Activated CD8-positive, alpha-beta memory T cell treated with anti-CD3 and anti-CD28 coated beads for 36 hours (primary cell): ENCODE data around the gene C1QBP. TPM values are rescaled to one million over a fixed set of nuclear protein-coding genes. Genes with fewer than 3 reads are reported as not detected.

Source experiments
- CTCF ChIA-PET: fragments of 350-600 bp; sonication (Branson Sonifier 250); formaldehyde crosslinking; loops from one replicate; lab custom pipeline; 2021; ENCODE audit warnings: antibody characterized with exemption; lab: Charles Lee
- POLR2A ChIA-PET: fragments of 350-600 bp; sonication (Branson Sonifier 250); formaldehyde crosslinking; loops from one replicate; lab custom pipeline; 2021; ENCODE audit warnings: antibody characterized with exemption; lab: Charles Lee
- total RNA-seq, 2 experiments: library from RNA; stranded (reverse); gene quantifications; one replicate each; pipeline ENCODE4 v1.2.3, GENCODE V29; 2021

Gene C1QBP
- total RNA-seq, 2 experiments from 2014 or later: 568 to 572 TPM

DNA sequence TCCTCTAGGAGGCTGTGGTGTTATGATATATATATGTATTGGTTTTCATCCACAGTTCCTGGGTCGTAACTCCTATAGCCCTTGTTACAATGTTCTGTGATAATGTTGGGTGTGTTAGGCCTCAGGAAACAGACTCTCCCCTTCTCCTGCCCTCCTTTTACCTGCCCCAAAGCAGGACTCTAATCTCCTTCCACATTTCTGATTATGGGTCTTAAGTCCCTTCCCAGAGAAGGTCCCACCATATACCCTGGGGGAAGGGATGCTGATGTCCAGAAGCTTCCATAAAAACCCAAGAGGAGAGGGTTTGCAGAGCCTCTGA, 450 bp upstream of the C1QBP start:
- CTCF ChIA-PET: interaction anchor here (0.6 to 4.0 kb wide), 19 partner anchors 11 to 248 kb away, joined by 3 to 31 read pairs (median 4); partner anchors contain the start of genes DHX33, NUP88 and ZNF594
- POLR2A ChIA-PET: interaction anchor here (0.6 to 1.4 kb wide), 6 partner anchors 20 to 167 kb away, joined by 3 to 6 read pairs (median 4); partner anchors contain the start of genes DERL2, DHX33, MIS12 and NUP88

DNA sequence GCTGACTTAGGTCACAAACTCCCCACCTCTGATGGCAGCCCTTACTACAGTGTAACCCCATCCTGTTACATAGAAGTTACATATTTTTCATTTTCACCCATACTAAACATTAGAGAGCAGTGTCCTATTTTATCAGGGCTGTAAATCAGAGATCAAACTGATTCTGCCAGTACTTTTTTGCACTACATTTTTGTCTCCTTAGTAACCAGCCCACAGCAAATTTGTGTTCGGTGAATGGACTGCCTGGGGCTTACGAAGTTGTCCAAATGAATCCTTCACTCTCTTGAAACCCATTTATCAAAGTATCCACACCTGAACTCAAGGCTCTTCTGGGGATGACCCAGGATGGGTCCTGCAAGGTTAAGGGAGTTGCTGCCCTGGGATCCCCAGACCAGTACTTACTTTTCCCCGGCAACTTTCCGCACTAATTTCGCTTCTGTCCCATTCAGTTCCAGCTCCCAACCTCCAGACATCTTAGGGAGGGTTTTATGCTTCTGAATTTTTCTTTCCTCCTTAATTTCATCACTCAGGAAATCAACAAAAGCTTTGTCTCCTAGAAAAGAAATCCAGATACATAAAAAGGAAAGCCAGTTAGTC, 1.1 kb downstream of the C1QBP start:
- POLR2A ChIA-PET: no interaction called here
- CTCF ChIA-PET: interaction anchor here (4.0 kb wide), 1 partner anchor 9 kb away, joined by 31 read pairs; no protein-coding TSS in a partner anchor

DNA sequence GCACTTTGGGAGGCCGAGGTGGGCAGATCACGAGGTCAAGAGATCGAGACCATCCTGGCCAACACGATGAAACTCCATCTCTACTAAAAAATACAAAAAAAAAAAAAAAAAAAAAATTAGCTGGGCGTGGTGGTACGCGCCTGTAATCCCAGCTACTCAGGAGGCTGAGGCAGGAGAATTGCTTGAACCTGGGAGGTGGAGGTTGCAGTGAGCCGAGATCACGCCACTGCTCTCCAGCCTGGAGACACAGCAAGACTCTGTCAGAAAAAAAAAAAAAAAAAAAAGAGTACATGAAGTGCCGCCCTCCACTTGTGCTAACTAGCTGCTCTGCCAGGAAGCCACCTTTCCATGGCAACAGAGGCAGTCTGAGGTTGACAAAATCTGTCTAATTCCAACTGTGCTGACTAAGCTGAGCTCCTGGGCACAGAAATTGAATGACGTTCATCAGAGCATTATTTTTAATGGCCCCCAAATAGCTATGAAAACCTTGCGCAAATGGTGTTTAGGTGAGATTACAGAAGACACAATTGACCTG, 3.1 kb downstream of the C1QBP start:
- CTCF ChIA-PET: interaction anchor here (0.6 kb wide), 1 partner anchor 109 kb away, joined by 4 read pairs; no protein-coding TSS in a partner anchor
- POLR2A ChIA-PET: interaction anchor here (0.6 to 1.6 kb wide), 2 partner anchors 11 to 16 kb away, joined by 5 to 9 read pairs; partner anchors contain the start of genes NUP88 and RPAIN

DNA sequence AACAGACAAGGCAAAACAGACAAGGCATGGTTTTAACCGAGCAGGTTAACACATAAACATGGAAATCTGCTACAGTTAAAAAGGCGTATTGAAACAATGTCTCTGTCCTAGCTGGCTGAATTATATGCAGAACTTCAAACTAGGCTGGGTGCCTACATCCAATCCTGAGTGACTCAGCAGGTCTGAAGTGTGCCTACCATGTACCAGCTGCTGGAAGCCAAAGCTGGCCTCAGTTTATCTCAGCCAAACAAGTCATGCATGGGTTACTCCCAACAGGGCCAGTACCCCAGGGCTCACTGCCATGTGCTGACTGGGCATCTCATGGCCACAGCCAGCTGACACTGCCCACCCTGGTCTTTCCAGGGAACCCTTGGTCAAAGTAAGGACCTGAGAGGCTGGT, 4.0 kb downstream of the C1QBP start:
- POLR2A ChIA-PET: no interaction called here
- CTCF ChIA-PET: no interaction called here

DNA sequence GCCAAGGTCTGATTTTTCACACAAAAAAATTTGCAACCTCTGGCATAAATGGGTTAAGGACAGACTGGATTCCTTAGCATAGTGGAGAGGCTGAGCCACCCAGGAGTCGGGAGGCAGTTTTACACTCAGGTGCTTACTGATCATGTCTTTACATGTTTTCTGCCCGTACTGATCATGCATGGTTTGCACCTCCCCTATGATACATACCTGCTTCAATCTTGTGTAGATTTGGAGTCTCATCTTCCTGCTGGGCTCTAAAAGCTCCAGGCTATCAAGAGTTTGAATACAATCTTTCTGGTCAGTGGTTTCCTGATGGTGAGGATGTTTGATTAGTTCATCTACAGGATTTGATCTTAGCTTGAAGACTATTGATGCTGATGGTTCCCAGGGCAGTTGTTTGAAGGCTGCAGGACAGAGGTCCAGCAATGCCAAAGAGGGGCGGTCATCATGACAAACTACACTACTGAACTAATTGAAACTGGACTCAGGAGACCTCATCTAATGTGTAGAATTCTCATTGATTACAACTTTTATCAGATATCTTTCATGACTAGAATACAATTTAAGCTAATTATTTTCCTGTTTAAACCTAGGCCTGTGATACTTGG, 6.9 kb downstream of the C1QBP start:
- POLR2A ChIA-PET: no interaction called here
- CTCF ChIA-PET: interaction anchor here (1.2 kb wide), 1 partner anchor 18 kb away, joined by 3 read pairs; no protein-coding TSS in a partner anchor

DNA sequence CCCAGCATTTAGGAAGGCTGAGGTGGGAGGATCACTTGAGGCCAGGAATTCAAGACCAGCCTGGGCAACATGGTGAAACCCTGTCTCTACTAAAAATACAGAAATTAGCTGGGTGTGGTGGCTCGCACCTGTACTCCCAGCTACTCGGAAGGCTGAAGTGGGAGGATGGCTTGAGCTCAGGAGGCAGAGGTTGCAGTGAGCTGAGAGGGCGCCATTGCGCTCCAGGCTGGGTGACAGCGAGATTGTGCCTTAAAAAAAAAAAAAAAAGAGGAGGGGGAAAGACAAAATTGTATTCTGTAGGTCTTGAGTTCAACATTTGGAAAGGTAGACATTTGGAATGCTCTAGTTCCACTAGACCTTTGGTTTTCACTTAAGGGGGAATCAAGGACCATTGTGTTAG, 7.7 kb downstream of the C1QBP start:
- POLR2A ChIA-PET: interaction anchor here (0.6 to 1.3 kb wide), 3 partner anchors 9 to 96 kb away, joined by 3 to 5 read pairs (median 3); no protein-coding TSS in a partner anchor
- CTCF ChIA-PET: interaction anchor here (6.1 kb wide), 1 partner anchor 8 kb away, joined by 31 read pairs; the partner anchor contains the start of gene C1QBP

DNA sequence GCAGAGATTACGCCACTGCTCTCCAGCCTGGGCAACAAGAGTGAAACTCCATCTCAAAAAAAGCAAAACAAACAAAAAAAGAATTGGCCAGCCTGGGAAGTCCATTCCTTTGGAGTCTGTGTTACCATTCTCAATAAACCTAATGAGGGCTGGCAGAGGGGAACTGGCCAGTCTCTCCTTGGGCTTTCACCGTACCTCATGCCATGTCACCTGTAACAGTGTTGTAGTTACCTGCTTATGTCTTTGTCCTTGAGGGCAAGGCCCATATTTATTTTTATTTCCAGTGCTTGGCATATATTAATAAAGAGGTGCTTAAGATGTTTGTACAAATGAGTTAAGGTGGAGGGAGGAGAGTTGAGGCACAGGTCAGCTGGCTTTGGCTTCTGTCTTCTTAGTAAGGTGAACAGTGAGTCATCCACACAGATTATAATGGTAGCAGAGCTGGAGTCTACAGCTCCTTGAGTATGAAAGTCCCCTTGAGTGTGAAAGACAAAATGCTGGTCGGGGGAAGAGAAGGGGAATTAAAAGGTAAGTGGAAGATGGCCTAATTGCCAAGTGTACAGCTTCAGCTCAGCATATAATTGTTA, 8.4 kb downstream of the C1QBP start:
- POLR2A ChIA-PET: interaction anchor here (0.6 to 1.3 kb wide), 2 partner anchors 8 to 96 kb away, joined by 3 to 5 read pairs; no protein-coding TSS in a partner anchor
- CTCF ChIA-PET: interaction anchor here (6.1 kb wide), 1 partner anchor 8 kb away, joined by 31 read pairs; the partner anchor contains the start of gene C1QBP

DNA sequence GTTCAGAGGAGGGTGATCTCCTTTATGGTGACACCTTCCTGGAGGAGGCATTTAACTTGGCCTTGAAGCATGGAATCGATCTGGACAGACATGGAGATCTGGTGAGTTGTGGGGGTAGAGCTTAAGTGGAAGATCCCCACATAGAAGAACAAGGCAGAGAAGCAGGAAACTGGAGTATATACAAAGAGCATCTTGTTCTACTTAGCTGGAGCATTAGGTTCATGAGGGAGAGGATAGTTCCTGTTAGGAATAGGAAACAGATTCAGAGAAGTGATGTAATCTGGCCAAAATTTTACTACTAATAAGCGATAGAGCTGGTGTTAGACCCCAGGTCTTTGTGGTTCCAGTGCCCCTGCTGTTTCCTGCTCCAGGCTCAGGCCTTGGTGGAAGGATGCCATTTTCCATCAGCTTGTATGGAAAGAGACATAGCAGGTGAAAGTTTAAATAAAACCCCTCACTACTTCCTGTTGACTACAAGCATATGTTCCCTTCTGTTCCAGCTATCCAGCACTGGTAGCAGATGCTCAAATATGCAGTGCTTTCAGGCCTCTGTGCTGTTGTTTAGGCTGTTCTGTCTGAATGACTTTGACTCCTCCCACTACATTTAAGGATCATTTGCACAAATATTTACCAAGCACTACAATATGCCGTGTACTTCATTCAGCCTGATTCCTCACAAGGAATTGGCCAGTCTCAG, 9.6 kb downstream of the C1QBP start:
- CTCF ChIA-PET: interaction anchor here (6.1 kb wide), 1 partner anchor 9 kb away, joined by 31 read pairs; the partner anchor contains the start of gene C1QBP
- POLR2A ChIA-PET: interaction anchor here (0.6 kb wide), 1 partner anchor 13 kb away, joined by 4 read pairs; no protein-coding TSS in a partner anchor

DNA sequence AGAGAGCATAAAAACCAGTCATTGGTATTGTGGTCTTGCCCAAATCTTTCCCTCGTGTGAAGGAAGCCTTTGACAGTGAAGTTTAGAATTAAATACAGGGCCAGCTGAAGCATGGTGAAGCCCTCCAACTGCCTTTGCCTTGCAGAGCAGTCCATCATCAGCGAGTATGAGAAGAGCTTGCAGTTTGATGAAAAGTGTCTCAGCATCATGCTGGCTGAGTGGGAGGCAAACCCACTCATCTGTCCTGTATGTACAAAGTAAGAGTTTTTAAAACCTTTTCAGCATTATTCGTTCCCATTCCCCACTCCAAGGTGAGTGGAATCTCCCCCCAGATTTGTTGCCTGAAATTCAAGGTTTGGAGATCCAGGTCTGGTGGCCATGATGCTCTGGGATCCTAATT, 13.1 kb downstream of the C1QBP start:
- CTCF ChIA-PET: interaction anchor here (6.1 kb wide), 1 partner anchor 13 kb away, joined by 31 read pairs; the partner anchor contains the start of gene C1QBP
- POLR2A ChIA-PET: interaction anchor here (1.1 kb wide), 1 partner anchor 11 kb away, joined by 3 read pairs; no protein-coding TSS in a partner anchor

DNA sequence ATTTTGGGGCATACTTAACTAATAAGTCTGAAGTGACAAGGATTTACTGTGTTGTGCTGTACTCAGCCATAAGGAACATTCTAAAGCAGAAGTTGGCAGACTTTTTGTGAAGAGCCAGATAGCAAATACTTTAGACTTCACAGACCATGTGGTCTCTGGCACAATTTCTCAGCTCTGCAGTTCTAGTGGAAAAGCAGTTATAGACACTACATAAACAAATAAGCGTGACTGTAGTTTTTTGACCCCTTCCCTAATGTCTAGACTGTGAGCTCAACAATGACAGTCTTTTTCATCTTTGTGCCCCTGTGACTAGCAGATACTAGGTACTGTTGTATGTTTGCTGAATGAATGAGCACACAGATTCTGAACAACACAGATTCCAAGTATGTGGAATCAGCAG, 14.0 kb downstream of the C1QBP start:
- POLR2A ChIA-PET: interaction anchor here (0.7 kb wide), 1 partner anchor 11 kb away, joined by 5 read pairs; no protein-coding TSS in a partner anchor
- CTCF ChIA-PET: no interaction called here

DNA sequence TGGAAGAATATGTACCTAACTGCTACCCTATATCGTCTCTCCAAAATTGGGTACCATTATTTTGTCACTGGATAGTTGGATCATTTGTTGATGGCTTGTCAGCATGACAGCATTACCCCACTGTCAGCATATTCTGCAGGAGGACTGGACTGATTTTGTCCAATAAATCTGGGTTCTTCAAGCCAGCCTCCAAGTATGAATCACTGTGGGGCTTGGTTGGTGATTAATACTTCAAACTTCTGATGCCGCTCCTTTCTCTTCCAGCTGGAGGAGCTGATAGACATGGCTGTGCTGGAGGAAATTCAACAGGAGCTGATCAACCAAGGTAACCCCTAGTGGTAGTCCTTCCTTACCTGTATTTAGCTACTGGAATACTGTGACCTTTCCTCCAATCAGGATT, 16.4 kb downstream of the C1QBP start:
- POLR2A ChIA-PET: interaction anchor here (1.0 kb wide), 1 partner anchor 8 kb away, joined by 3 read pairs; no protein-coding TSS in a partner anchor

DNA sequence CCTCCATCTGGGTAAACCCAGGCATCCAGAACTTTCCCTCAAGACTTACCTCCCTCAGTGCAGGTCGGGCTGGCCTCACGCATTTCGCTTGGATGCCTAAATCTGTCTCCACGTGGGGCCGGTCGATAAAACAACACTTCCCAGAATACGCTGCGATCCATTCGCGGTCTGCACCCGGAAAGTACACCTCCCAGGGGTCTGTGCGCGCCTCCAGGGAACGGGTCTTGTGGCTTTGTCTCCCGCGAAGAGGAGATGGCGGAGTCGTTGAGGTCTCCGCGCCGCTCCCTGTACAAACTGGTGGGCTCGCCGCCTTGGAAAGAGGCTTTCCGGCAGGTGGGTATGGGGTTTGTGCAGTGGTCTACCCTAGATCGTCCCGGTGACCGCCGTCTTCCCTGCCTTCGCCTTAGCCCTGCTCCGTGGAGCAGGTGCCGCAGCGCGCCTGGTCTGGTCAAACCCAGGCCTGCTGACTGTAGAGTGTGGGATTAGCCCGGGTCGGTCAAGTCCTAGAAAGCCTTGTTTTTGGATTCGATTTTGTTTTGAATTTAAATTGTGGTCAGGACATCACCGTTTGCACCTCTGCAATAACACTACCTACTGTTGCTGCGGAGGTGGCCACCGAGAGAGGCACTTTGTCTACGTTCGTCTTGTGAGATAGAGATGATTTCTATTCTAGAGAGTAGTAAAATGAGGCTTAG, 18.8 kb downstream of the C1QBP start, which contains the start of gene RPAIN:
TSS of gene RPAIN (plus strand) at position 224 of the 695 bp plus-strand sequence. CDS start at position 253, 29 bp downstream.
- ChIA-PET POLR2A (interaction anchor here (1.0 to 1.3 kb wide), 6 partner anchors 9 to 107 kb away, joined by 3 to 9 read pairs (median 4); partner anchors contain the start of genes C1QBP and DHX33), CTCF (interaction anchor here (1.0 to 1.6 kb wide), 3 partner anchors 15 to 66 kb away, joined by 3 to 5 read pairs (median 4); partner anchors contain the start of genes C1QBP, DERL2 and MIS12)

More for the DNA sequence above, 16.4 kb downstream of the C1QBP start:
- CTCF ChIA-PET: interaction anchor here (0.9 kb wide), 1 partner anchor 17 kb away, joined by 9 read pairs; the partner anchor contains the start of gene C1QBP

DNA sequence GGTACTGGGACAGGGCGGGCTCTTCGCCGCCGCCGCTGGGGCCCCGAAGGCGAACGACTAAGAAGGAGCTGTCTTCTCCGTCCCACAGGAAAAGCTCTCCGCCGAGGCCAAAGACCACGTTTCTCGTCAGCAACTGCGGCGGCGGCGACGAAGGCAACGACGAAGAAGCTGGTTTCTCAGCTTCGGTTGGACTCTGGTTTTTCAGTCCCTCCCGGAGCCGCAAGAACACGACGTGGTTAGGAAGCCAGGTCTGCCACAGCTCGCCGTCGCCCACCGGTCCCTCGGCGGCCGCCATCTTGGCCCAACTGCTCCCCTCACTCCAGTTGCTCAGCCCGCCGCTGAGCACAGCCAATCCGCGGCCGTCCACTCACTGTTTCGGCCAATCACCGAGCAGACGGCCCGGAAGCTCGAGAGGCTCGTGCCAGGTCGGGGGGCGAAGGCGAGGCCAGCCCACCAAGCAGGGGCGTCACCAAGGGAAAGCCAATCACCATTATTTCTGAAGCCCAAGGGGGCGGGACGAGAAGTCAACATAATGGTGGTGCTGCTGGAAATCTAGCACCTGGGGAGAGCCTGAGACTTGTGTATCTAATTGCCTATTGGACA, 19.5 kb downstream of the C1QBP start, which contains the start of gene NUP88:
TSS of gene NUP88 (minus strand) at position 307 of the 603 bp plus-strand sequence. CDS start at position 295, 12 bp downstream.
- CTCF ChIA-PET: interaction anchor here (0.6 to 1.6 kb wide), 4 partner anchors 14 to 114 kb away, joined by 3 to 5 read pairs (median 4); partner anchors contain the start of genes C1QBP, DERL2 and MIS12
- POLR2A ChIA-PET: interaction anchor here (0.7 to 1.3 kb wide), 7 partner anchors 9 to 107 kb away, joined by 3 to 9 read pairs (median 4); partner anchors contain the start of genes C1QBP and DHX33

DNA sequence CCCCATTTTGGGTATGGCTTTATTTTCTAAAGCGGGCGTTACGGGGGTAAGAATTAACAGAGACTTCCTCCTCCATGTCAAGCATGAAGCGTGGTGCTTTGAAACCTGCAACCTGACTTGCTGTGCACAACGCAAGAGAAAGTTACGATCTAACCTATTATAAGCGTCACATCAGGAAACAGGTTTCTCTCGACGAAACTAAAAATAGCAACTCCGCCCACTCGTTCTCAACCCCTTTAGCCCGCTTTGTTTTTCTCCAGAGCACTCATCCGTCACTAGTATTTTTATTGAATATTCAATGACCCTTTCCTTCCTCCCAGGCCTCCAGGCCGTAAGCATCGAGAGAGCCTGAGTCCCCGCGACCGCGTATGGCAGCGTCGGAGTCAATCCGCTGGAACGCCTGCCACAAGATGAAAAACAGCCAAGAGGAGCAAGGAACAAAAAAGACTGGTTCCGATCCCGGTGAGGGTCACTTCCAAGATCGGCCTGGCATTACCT, 20.0 kb downstream of the C1QBP start:
- POLR2A ChIA-PET: interaction anchor here (0.7 to 1.3 kb wide), 7 partner anchors 8 to 108 kb away, joined by 3 to 9 read pairs (median 4); partner anchors contain the start of genes C1QBP and DHX33
- CTCF ChIA-PET: interaction anchor here (0.6 to 1.6 kb wide), 4 partner anchors 13 to 114 kb away, joined by 3 to 5 read pairs (median 4); partner anchors contain the start of genes C1QBP, DERL2 and MIS12

DNA sequence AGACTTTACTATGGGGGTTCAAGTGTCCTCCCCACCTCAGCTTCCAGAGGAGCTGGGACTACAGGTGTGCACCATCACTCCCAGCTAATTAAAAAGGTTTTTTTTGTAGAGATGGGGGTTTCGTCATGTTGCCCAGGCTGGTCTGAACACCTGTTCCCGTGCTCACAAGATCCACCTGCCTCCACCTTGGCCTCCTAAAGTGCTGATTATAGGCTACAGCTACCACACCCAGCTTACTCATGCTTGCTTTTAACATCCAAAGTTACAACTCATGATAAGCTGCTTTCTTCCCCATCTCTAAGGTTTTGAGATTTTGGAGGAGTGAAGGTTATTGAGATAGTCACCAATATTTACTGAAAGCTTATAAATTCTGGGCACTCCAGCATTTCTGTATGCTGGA, 22.1 kb downstream of the C1QBP start:
- ChIA-PET POLR2A (interaction anchor here (0.5 kb wide), 1 partner anchor 353 kb away, joined by 7 read pairs; no protein-coding TSS in a partner anchor), CTCF (interaction anchor here (0.6 to 0.9 kb wide), 2 partner anchors 18 to 22 kb away, joined by 4 read pairs; partner anchors contain the start of gene C1QBP)

DNA sequence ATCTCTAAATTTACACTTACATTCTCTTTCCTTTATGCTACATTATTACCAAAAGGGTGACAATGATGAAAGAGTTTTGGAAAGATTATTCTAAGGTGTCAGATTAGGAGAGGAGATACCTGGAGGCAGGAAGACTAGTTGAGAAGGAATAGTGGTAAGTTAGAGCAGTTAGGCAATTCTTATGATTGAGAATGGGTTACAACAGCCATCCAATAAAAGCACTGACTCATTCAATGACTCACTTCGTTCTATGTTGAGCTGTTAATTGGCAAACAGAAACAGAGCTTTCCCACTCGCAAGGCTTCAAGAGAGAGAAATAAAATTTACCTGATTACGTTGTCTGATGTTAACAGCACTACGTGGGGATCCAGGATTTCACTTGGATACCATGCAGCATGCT, 25.3 kb downstream of the C1QBP start:
- ChIA-PET POLR2A (interaction anchor here (0.6 to 1.8 kb wide), 3 partner anchors 54 to 1553 kb away, joined by 3 to 4 read pairs (median 4); partner anchors contain the start of gene DHX33), CTCF (no interaction called here)
